SH-SY5Y (cell line): ENCODE data around the gene C4orf36.

ENCODE experiments used
- GATA2 ChIP-seq: IDR thresholded peaks from 2 replicates; pipeline ENCODE4 v1.6.1; 2011; ENCODE audit warnings: mild to moderate bottlenecking, low read depth, low read length
- GATA3 ChIP-seq: IDR thresholded peaks from 2 replicates; pipeline ENCODE4 v1.6.1; 2011; ENCODE audit warnings: low read depth, mild to moderate bottlenecking, low read length, moderate library complexity

DNA sequence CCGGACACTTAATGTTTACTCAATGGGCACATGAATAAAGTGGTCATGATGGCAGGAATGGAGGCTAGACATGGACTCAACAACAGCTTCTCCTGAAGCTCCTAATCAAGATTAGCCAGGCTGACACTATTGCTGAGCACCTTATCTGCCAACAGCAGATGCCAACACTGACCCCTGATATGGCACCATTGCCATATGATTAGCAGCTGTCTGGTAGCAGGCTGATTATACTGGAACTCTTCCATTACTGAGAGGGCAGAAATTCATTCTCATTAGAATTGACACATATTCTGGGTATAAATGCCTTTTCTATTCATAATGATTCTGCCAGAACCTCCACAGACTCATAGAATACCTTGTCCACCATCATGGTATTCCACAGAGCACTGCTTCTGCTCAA lies 24.2 kb upstream of the C4orf36 start:
- TF ChIP-seq GATA2: no peak
- no peak for TF ChIP-seq GATA3
